Osteoblast (primary cell): ENCODE measurements around the gene FURIN. TPM values are rescaled to one million over a fixed set of nuclear protein-coding genes. Genes with fewer than 3 reads are reported as not detected.
"Not testable (repeated sequence)": the region's sequence is repeated elsewhere in the genome, so short reads cannot be mapped to it uniquely, and the experiment has no call there.

Source experiments
- DNase-seq: peaks from one replicate; pipeline ENCODE4 v3.0.0; 2011; ENCODE audit warnings: low spot score, mixed read lengths; ENCODE audit not compliant: insufficient read length; ENCODE audit errors: missing footprints
- H2AFZ ChIP-seq: 2 replicates; pipeline ENCODE4 v1.6.0; 2011; ENCODE audit warnings: mild to moderate bottlenecking, low read length
- H3K27ac ChIP-seq: 2 replicates; pipeline ENCODE4 v1.5.1; 2011; ENCODE audit warnings: mild to moderate bottlenecking, low read depth, low read length, moderate library complexity
- H3K27me3 ChIP-seq: 2 replicates; pipeline ENCODE4 v1.6.0; 2012; ENCODE audit warnings: mild to moderate bottlenecking, control low read depth, inconsistent platforms, low read length, moderate library complexity; ENCODE audit not compliant: insufficient read depth
- H3K36me3 ChIP-seq: 2 replicates; pipeline ENCODE4 v1.5.1; 2011; ENCODE audit warnings: mild to moderate bottlenecking, low read length, control low read depth, moderate library complexity; ENCODE audit not compliant: insufficient read depth
- H3K4me1 ChIP-seq: 2 replicates; pipeline ENCODE4 v1.5.1; 2011; ENCODE audit warnings: mild to moderate bottlenecking, low read length, control low read depth, moderate library complexity; ENCODE audit not compliant: insufficient read depth
- H3K4me2 ChIP-seq: 2 replicates; pipeline ENCODE4 v1.6.0; 2011; ENCODE audit warnings: mild to moderate bottlenecking, low read length; ENCODE audit not compliant: insufficient read depth
- H3K4me3 ChIP-seq: fragments of 200-600 bp; sonication (generic); 3 replicates; pipeline ENCODE4 v1.5.1; 2012; ENCODE audit warnings: mild to moderate bottlenecking, low read length, inconsistent platforms; ENCODE audit not compliant: insufficient read depth
- H3K79me2 ChIP-seq: 2 replicates; pipeline ENCODE4 v1.6.0; 2012; ENCODE audit warnings: mild to moderate bottlenecking, low read length, control low read depth, inconsistent platforms; ENCODE audit not compliant: insufficient read depth
- H3K9me3 ChIP-seq: 2 replicates; pipeline ENCODE4 v1.5.1; 2011; ENCODE audit warnings: low read depth, low read length, control low read depth
- H4K20me1 ChIP-seq: 2 replicates; pipeline ENCODE4 v1.6.0; 2012; ENCODE audit warnings: mild to moderate bottlenecking, low read length, control low read depth; ENCODE audit not compliant: insufficient read depth
- total RNA-seq: library from RNA; depleted of rRNA; stranded (reverse); fragments of >200 nt; gene quantifications from 2 replicates; pipeline ENCODE4 v1.2.3, GENCODE V29; 2012
- TF ChIP-seq, protein P1 (sequence below): IDR thresholded peaks from 2 replicates; pipeline ENCODE4 v1.5.1; 2011; ENCODE audit warnings: mild to moderate bottlenecking, low read depth, low read length, moderate library complexity; ENCODE audit errors: extremely low read depth

Gene FURIN
- total RNA-seq, 1 donor = 39.1 TPM

DNA sequence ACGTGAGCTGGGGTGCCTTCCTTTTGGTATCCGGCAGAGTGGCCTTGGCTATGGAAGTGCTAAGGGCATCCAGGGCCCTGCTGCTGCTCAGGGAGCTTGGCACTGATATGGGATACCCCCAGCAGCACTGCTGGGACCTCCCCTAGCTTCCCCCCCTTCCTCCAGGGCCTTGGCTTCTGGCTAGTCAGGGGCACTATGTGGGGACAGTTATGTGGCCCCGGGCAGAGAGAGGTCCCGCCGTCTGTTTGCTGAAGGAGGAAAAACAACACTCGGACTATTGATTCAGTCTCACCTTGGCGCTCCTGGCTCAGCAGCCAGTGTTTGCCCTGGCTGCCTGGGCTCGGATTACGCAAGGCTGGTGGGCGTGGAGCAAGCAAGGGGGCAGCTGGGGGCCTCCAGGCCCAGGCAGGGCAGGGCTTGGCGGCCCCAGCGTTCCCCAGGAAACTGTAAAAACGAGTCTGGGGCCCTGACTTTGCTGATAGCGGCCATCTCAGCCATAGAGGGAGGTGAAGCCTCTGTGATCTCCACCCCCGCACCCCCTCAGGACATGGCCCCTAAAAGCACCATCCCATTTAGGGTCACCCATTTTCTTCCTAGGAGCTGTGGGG, 5.7 kb downstream of the FURIN start:
- H3K27me3 ChIP-seq = no peaks in the 10 kb centered on the region
- H3K36me3 ChIP-seq = peaks cover 26% of the 10 kb centered on the region
- H3K4me1 ChIP-seq = peaks cover 41% of the 10 kb centered on the region
- H2AFZ ChIP-seq = peak overlapping the region; percentile 35
- peaks cover 61% of the 10 kb centered on the region for H3K79me2 ChIP-seq
- peak overlapping the region; percentile 86 for H3K4me2 ChIP-seq
- peak; percentile 88 for DNase-seq
- H3K27ac ChIP-seq = peak overlapping the region; percentile 88
- TF ChIP-seq, protein P1, sequence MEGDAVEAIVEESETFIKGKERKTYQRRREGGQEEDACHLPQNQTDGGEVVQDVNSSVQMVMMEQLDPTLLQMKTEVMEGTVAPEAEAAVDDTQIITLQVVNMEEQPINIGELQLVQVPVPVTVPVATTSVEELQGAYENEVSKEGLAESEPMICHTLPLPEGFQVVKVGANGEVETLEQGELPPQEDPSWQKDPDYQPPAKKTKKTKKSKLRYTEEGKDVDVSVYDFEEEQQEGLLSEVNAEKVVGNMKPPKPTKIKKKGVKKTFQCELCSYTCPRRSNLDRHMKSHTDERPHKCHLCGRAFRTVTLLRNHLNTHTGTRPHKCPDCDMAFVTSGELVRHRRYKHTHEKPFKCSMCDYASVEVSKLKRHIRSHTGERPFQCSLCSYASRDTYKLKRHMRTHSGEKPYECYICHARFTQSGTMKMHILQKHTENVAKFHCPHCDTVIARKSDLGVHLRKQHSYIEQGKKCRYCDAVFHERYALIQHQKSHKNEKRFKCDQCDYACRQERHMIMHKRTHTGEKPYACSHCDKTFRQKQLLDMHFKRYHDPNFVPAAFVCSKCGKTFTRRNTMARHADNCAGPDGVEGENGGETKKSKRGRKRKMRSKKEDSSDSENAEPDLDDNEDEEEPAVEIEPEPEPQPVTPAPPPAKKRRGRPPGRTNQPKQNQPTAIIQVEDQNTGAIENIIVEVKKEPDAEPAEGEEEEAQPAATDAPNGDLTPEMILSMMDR = no peak
- no peaks in the 10 kb centered on the region for H3K9me3 ChIP-seq
- peak overlapping the region; percentile 80 for H3K4me3 ChIP-seq
- H4K20me1 ChIP-seq = peaks cover 27% of the 10 kb centered on the region

DNA sequence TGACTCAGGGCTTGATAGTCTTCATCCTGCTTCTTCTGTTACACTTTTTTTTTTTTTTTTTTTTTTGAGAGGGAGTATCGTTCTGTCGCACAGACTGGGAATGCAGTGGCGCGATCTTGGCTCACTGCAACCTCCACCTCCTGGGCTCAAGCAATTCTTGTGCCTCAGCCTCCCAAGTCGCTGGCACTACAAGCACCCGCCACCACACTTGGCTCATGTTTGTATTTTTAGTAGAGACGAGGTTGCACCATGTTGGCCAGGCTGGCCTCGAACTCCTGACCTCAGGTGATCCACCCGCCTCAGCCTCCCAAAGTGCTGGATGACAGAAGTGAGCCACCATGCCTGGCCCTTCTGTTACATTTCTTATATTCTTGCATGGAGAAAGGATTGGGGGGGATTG, 6.6 kb downstream of the FURIN start:
- not testable (repeated sequence) for H3K9me3 ChIP-seq, H3K4me3 ChIP-seq, H3K27me3 ChIP-seq, H3K4me2 ChIP-seq, H3K27ac ChIP-seq, DNase-seq, H2AFZ ChIP-seq
- Histone ChIP-seq H3K79me2 (peaks cover 61% of the 10 kb centered on the region), H3K4me1 (peaks cover 32% of the 10 kb centered on the region), H4K20me1 (peaks cover 27% of the 10 kb centered on the region), H3K36me3 (peaks cover 35% of the 10 kb centered on the region)

DNA sequence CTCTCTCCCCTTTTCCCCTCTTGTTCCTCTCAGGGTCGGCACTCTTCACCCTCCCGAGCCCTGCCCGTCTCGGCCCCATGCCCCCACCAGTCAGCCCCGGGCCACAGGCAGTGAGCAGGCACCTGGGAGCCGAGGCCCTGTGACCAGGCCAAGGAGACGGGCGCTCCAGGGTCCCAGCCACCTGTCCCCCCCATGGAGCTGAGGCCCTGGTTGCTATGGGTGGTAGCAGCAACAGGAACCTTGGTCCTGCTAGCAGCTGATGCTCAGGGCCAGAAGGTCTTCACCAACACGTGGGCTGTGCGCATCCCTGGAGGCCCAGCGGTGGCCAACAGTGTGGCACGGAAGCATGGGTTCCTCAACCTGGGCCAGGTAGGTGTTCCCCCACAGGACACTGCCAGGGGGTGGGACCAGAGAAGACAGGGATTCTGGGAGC, 7.2 kb downstream of the FURIN start:
- H2AFZ ChIP-seq = no peak overlapping the region
- TF ChIP-seq, protein P1 = no peak
- no peak overlapping the region for H3K4me2 ChIP-seq
- H3K9me3 ChIP-seq = no peaks in the 10 kb centered on the region
- no peaks in the 10 kb centered on the region for H3K27me3 ChIP-seq
- H3K36me3 ChIP-seq = peaks cover 35% of the 10 kb centered on the region
- H3K27ac ChIP-seq = no peak overlapping the region
- peaks cover 58% of the 10 kb centered on the region for H3K79me2 ChIP-seq
- peaks cover 27% of the 10 kb centered on the region for H4K20me1 ChIP-seq
- DNase-seq = no peak
- H3K4me1 ChIP-seq = peaks cover 26% of the 10 kb centered on the region
- H3K4me3 ChIP-seq = no peak overlapping the region

DNA sequence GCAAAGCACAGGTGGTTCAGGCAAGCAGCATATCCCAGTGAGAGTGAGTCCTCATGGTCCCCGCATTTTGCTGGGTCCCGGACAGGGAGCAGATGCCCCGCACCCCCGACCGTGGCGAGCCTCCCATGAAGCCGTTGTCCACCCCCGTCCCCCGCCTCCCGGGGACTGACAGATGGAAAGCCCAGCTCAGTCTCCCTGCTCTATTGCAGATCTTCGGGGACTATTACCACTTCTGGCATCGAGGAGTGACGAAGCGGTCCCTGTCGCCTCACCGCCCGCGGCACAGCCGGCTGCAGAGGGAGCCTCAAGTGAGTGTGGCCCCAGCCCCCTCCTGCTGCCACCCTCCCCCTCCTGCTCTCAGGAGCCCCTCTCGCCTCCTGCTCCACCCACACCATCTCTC, 7.7 kb downstream of the FURIN start:
- Histone ChIP-seq H3K36me3 (peaks cover 38% of the 10 kb centered on the region), H3K4me1 (peaks cover 23% of the 10 kb centered on the region), H4K20me1 (peaks cover 27% of the 10 kb centered on the region), H3K27ac (no peak overlapping the region), H3K9me3 (no peaks in the 10 kb centered on the region), H3K4me2 (no peak overlapping the region), H2AFZ (no peak overlapping the region), H3K4me3 (no peak overlapping the region), H3K79me2 (peaks cover 53% of the 10 kb centered on the region), H3K27me3 (no peaks in the 10 kb centered on the region)
- DNase-seq = no peak
- TF ChIP-seq, protein P1 = no peak
